K562 treated with DMSO at 1 percent for 4 hours (cell line): ENCODE measurements around the gene MAFG. TPM values are rescaled to one million over a fixed set of nuclear protein-coding genes. Genes with fewer than 3 reads are reported as not detected.

Source experiments
- total RNA-seq: library from RNA; unstranded; fragments of 300-600 nt; gene quantifications from 2 replicates; pipeline ENCODE4 v1.2.3, GENCODE V29; 2022; ENCODE audit not compliant: insufficient read depth

Gene MAFG
- total RNA-seq: 53.0 and 64.9 TPM in 2 replicates

GRCh38 chr17:81927653-81928543 lies at the start of gene MAFG:
Gene MAFG (minus strand): TSS chr17:81927735. CDS start chr17:81923185, 4,550 bp downstream.

GRCh38 chr17:81961087-81961511 lies 33.6 kb upstream of the MAFG start, which contains the start of gene NOTUM:
Gene NOTUM (minus strand): TSS chr17:81961187. CDS start chr17:81960909, 278 bp downstream.

GRCh38 chr17:81947189-81947588 lies 19.7 kb upstream of the MAFG start, which contains the start of gene MYADML2:
Gene MYADML2 (minus strand): TSS chr17:81947233. CDS start chr17:81941741, 5,492 bp downstream.

GRCh38 chr17:81917565-81918332 lies 9.8 kb downstream of the MAFG start, which contains the start of gene SIRT7:
Gene SIRT7 (minus strand): TSS chr17:81918176. CDS start chr17:81918131, 45 bp downstream.

GRCh38 chr17:81911277-81911961 lies 16.1 kb downstream of the MAFG start, which contains the start of gene PCYT2:
Gene PCYT2 (minus strand): TSS chr17:81911399. CDS start chr17:81911355, 44 bp downstream.

GRCh38 chr17:81902023-81902652 lies 25.4 kb downstream of the MAFG start, which contains the start of gene NPB:
Gene NPB (plus strand): TSS chr17:81902238. CDS start chr17:81902278, 40 bp downstream.

GRCh38 chr17:81870981-81871386 lies 56.6 kb downstream of the MAFG start, which contains the start of gene ARHGDIA:
Gene ARHGDIA (minus strand): TSS chr17:81871337. CDS start chr17:81869930, 1,407 bp downstream.

Other genes with a start within 250 kb of the MAFG start
- gene ARL16, start 243.9 kb downstream of the MAFG start, total RNA-seq: 25.4 and 27.2 TPM in 2 replicates
- 116 and 118 TPM in 2 replicates for gene HGS, start 243.7 kb downstream of the MAFG start, total RNA-seq
- gene MRPL12, start 224.4 kb downstream of the MAFG start, total RNA-seq: 103 and 114 TPM in 2 replicates
- gene SLC25A10, start 215.5 kb downstream of the MAFG start, total RNA-seq: 51.4 and 52.8 TPM in 2 replicates
- gene GCGR, start 123.6 kb downstream of the MAFG start, total RNA-seq: not detected in 2 replicates
- gene MCRIP1, start 94.4 kb downstream of the MAFG start, total RNA-seq: 105 and 145 TPM in 2 replicates
- gene PPP1R27, start 92.7 kb downstream of the MAFG start, total RNA-seq: 0.64 TPM in 1 of 2 replicates, not detected in the other
- gene P4HB, start 67.2 kb downstream of the MAFG start, total RNA-seq: 890 and 899 TPM in 2 replicates
- gene ARHGDIA, start 56.4 kb downstream of the MAFG start, total RNA-seq: 224 and 227 TPM in 2 replicates
- gene ALYREF, start 36.1 kb downstream of the MAFG start, total RNA-seq: 137 TPM in 2 replicates
- gene ANAPC11, start 36.0 kb downstream of the MAFG start, total RNA-seq: 407 and 464 TPM in 2 replicates
- 5.4 and 6.4 TPM in 2 replicates for gene NPB, start 25.5 kb downstream of the MAFG start, total RNA-seq
- gene PCYT2, start 16.3 kb downstream of the MAFG start, total RNA-seq: 64.0 and 70.6 TPM in 2 replicates
- 39.9 and 50.2 TPM in 2 replicates for gene SIRT7, start 9.6 kb downstream of the MAFG start, total RNA-seq
- gene PYCR1, start 9.6 kb upstream of the MAFG start, total RNA-seq: 323 and 368 TPM in 2 replicates
- gene MYADML2, start 19.5 kb upstream of the MAFG start, total RNA-seq: 0.24 TPM in 1 of 2 replicates, not detected in the other
- 8.8 and 9.4 TPM in 2 replicates for gene NOTUM, start 33.5 kb upstream of the MAFG start, total RNA-seq
- 31.8 and 46.0 TPM in 2 replicates for gene ASPSCR1, start 49.9 kb upstream of the MAFG start, total RNA-seq
- 145 and 154 TPM in 2 replicates for gene CENPX, start 95.1 kb upstream of the MAFG start, total RNA-seq
- gene LRRC45, start 95.6 kb upstream of the MAFG start, total RNA-seq: 10.6 and 11.1 TPM in 2 replicates
- gene RAC3, start 103.9 kb upstream of the MAFG start, total RNA-seq: 106 and 109 TPM in 2 replicates
- gene DCXR, start 110.0 kb upstream of the MAFG start, total RNA-seq: 231 and 240 TPM in 2 replicates
- 33.4 and 43.0 TPM in 2 replicates for gene RFNG, start 124.1 kb upstream of the MAFG start, total RNA-seq
- 132 and 142 TPM in 2 replicates for gene GPS1, start 124.2 kb upstream of the MAFG start, total RNA-seq
- gene DUS1L, start 138.1 kb upstream of the MAFG start, total RNA-seq: 204 and 216 TPM in 2 replicates
- gene FASN, start 170.5 kb upstream of the MAFG start, total RNA-seq: 146 and 202 TPM in 2 replicates